Heart left ventricle (tissue), 16 donors: Measurements from ENCODE around the gene RPL12. TPM values are rescaled to one million over a fixed set of nuclear protein-coding genes. Genes with fewer than 3 reads are reported as not detected.

Experiments
- ATAC-seq, 4 donors: fragments of 200-7000 bp; cut with Tn5 transposase; one replicate each; pipeline ENCODE4 v1.9.1; 2020 to 2022; ENCODE audit warnings: moderate library complexity in 4 of 4, mild to moderate bottlenecking in 3 of 4, moderate number of reproducible peaks in 1 of 4
- DNase-seq, 5 donors: peaks; one replicate each; pipeline ENCODE4 v3.0.0-alpha.2; 2020
- H3K27ac ChIP-seq, 12 donors: fragments of 200-600 bp; sonication (generic) in 4 of 12; one replicate each; pipeline versions ENCODE4 v1.5.0 to v1.8.0; 2016 to 2022; ENCODE audit warnings: mild to moderate bottlenecking in 2 of 12
- H3K27me3 ChIP-seq, 9 donors: fragments of 200-600 bp; sonication (generic) in 2 of 9; one replicate each; pipeline versions ENCODE4 v1.5.1 to v1.8.0; 2016 to 2022; ENCODE audit warnings: mild to moderate bottlenecking in 3 of 9
- H3K36me3 ChIP-seq, 9 donors: fragments of 200-600 bp; sonication (generic) in 2 of 9; one replicate each; pipeline versions ENCODE4 v1.5.0 to v1.8.0; 2018 to 2022; ENCODE audit warnings: mild to moderate bottlenecking in 2 of 9
- H3K4me1 ChIP-seq, 12 donors: fragments of 200-600 bp; sonication (generic) in 4 of 12; one replicate each; pipeline versions ENCODE4 v1.5.0 to v1.8.0; 2016 to 2022; ENCODE audit warnings: mild to moderate bottlenecking in 3 of 12
- H3K4me3 ChIP-seq, 12 donors: fragments of 200-600 bp; sonication (generic) in 4 of 12; one replicate each; pipeline versions ENCODE4 v1.5.0 to v1.8.0; 2017 to 2022; ENCODE audit warnings: mild to moderate bottlenecking in 9 of 12, moderate library complexity in 4 of 12
- H3K9me3 ChIP-seq, 12 donors: fragments of 200-600 bp; sonication (generic) in 4 of 12; one replicate each; pipeline versions ENCODE4 v1.5.0 to v1.8.0; 2016 to 2022; ENCODE audit warnings: mild to moderate bottlenecking in 1 of 12
- CTCF ChIP-seq, 12 donors: fragments of 200-600 bp; sonication (generic) in 4 of 12; IDR thresholded peaks; one replicate each; pipeline versions ENCODE4 v1.5.0 to v1.8.0; 2018 to 2022; ENCODE audit warnings: antibody characterized with exemption in 12 of 12, mild to moderate bottlenecking in 5 of 12
- POLR2A ChIP-seq, 2 donors: fragments of 450-650 bp; IDR thresholded peaks; one replicate each; pipeline ENCODE4 v1.6.1; 2017; ENCODE audit warnings: antibody characterized with exemption in 2 of 2, mild to moderate bottlenecking in 2 of 2, moderate library complexity in 2 of 2
- WGBS, 4 donors: extraction: QIAGEN DNeasy Blood & Tissue Kit in 2 of 4; methylation state at CpG; one replicate each; pipeline versions ENCODE4 v1.1.5 to v1.1.7; 2013 to 2018; 5-methylcytosine and 5-hydroxymethylcytosine counted together
- intact Hi-C, 10 donors: fragments of 100-400 bp; cut with DNase I; formaldehyde crosslinking; loops; one replicate each; pipeline versions ENCODE4 v1.11.1 to v1.14.2; 2022
- polyA plus RNA-seq, 2 donors: library from polyadenylated mRNA; stranded (reverse); fragments of 200-250 nt; gene quantifications; one replicate each; pipeline ENCODE4 v1.2.3, GENCODE V29; 2013
- total RNA-seq, 9 donors: library from RNA; depleted of rRNA in 2 of 9; stranded (reverse); fragments of >200 nt in 2 of 9; fragmentation: NEBNext Ultra II Directional in 3 of 9; extraction: Animal tissue kit (Norgen Biotek cat#: 25700) in 3 of 9; gene quantifications; one replicate each; pipeline versions ENCODE4 v1.1.0 to v1.2.4, GENCODE V29; 2016 to 2023
- donor health status: ischemic (EF 13 %, LVEDD 7.1; RV severe dilation, severe dysfunction).
- donor health status: healthy with polysubstance abuse.
- donor health status: DM: no; HTN: yes; CAD: no.
- donor health status: DM: no; HTN: no; CAD: no.
- donor health status: ischemic (EF 25% LVEDD 6.9; RV normal size, moderate dysfunction).
- donor health status: ischemic (EF 25% LVEDD 5.7; RV mildly dilated, moderate dysfunction).
- donor health status: healthy.
- donor health status: DM: yes; HTN: yes; CAD: no.
- donor health status: ischemic (EF 35%, LVEDD 5.7; RV mildly dilated, moderate dysfunction).
- donor health status: nonischemic (EF 11% LVEDD 7.7; RV severe dilation, severe dysfunction).
- donor health status: DM: yes; HTN: yes; CAD: no.
- donor health status: PGD.
- donor health status: ischemic (EF 29% LVEDD 5.4; RV normal size, mild dysfunction).
- donor health status: nonischemic (EF 23%, LVEDD 6.1; RV moderate dilation, normal function).

The RPL12 gene
- total and polyA plus RNA-seq, 11 donors = 408 to 1,523 (median 665) TPM

GRCh38 chr9:127447416-127448111 lies 3.6 kb downstream of the RPL12 start:
- no peak overlapping the region for H3K27ac ChIP-seq
- WGBS, 4 donors = 81 to 84% (median 82%) methylated on average over 7 of the region's 7 CpGs
- intact Hi-C loops = no loop called here
- DNase-seq (no peak), ATAC-seq (no peak)
- H3K4me3 ChIP-seq = no peak overlapping the region
- no peaks in the 10 kb centered on the region for H3K27me3 ChIP-seq
- peaks cover 0 to 8% (median 0%) of the 10 kb centered on the region in 12 donors for H3K9me3 ChIP-seq
- TF ChIP-seq POLR2A (IDR thresholded peaks at IDR 0.05) = no peak
- TF ChIP-seq CTCF (IDR thresholded peaks at IDR 0.05) = no peak
- H3K36me3 ChIP-seq = peaks cover 0 to 74% (median 69%) of the 10 kb centered on the region in 9 donors
- H3K4me1 ChIP-seq = peaks cover 6 to 32% (median 25%) of the 10 kb centered on the region in 12 donors

GRCh38 chr9:127446713-127447415 lies 4.3 kb downstream of the RPL12 start:
- Histone ChIP-seq H3K36me3 (peaks cover 0 to 81% (median 75%) of the 10 kb centered on the region in 9 donors), H3K4me1 (peaks cover 0 to 25% (median 19%) of the 10 kb centered on the region in 12 donors), H3K9me3 (peaks cover 0 to 8% (median 0%) of the 10 kb centered on the region in 12 donors), H3K27ac (no peak overlapping the region), H3K4me3 (no peak overlapping the region), H3K27me3 (no peaks in the 10 kb centered on the region)
- ATAC-seq (no peak), DNase-seq (no peak)
- WGBS, 4 donors = 85 to 89% (median 87%) methylated on average over 6 to 7 of the region's 7 CpGs
- no peak for TF ChIP-seq POLR2A (IDR thresholded peaks at IDR 0.05)
- TF ChIP-seq CTCF (IDR thresholded peaks at IDR 0.05) = no peak
- intact Hi-C loops = no loop called here

GRCh38 chr9:127445851-127446712 lies 5.1 kb downstream of the RPL12 start:
- Histone ChIP-seq H3K27ac (no peak overlapping the region), H3K4me1 (peaks cover 0 to 24% (median 19%) of the 10 kb centered on the region in 12 donors), H3K27me3 (no peaks in the 10 kb centered on the region), H3K36me3 (peaks cover 0 to 89% (median 83%) of the 10 kb centered on the region in 9 donors), H3K4me3 (no peak overlapping the region), H3K9me3 (peaks cover 0 to 8% (median 0%) of the 10 kb centered on the region in 12 donors)
- TF ChIP-seq CTCF (IDR thresholded peaks at IDR 0.05) (no peak), POLR2A (IDR thresholded peaks at IDR 0.05) (no peak)
- ATAC-seq = no peak
- WGBS, 4 donors = 85 to 89% (median 87%) methylated on average over 4 of the region's 4 CpGs
- intact Hi-C loops = no loop called here
- no peak for DNase-seq
